ENCODE results near the gene HIVEP3. TPM values are rescaled to one million over a fixed set of nuclear protein-coding genes. Genes with fewer than 3 reads are reported as not detected.

HIVEP3 gene
- total and polyA plus RNA-seq, 2 donors (not counting 1 experiment from before 2014, with no cell fraction given): 2.0 to 5.1 TPM

DNA sequence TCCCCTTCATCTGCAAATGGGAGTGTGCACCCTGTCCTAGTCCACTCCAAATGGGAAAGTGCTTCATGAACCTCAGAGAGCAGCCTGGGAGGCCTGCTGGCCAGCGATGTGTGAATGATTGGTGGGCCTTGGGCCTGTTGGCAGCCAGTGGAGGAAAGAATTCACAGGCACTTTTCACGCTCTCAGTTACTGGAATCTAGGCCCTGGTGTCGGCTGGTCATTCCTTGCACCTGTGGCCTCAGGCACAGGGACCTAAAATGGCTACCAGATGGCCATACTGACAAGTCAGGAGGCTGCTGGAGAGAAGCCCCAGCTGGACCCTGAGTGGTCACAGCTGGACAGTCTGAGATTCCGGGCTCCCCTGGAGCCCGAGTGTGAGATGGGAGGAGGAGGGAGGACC is 415.8 kb downstream of the HIVEP3 start:
- intact Hi-C loops (cut with micrococcal nuclease): no loop called here
- Histone ChIP-seq H3K9ac (ENCODE audit: low read length) (no peak overlapping the region), H2AFZ (ENCODE audit: insufficient read depth, low read depth, low read length, poor library complexity, severe bottlenecking) (no peak overlapping the region), H3K79me2 (ENCODE audit: control insufficient read depth, insufficient read depth, low read length) (no peaks in the 10 kb centered on the region), H4K20me1 (ENCODE audit: control insufficient read depth, insufficient read depth, low read length, poor library complexity, severe bottlenecking) (no peaks in the 10 kb centered on the region), H3K4me2 (replicated peaks; ENCODE audit: low read depth, low read length, poor library complexity, severe bottlenecking) (no peak overlapping the region), H3K27ac (ENCODE audit: low read length in 2 of 2) (no peak overlapping the region), H3K36me3 (replicated peaks in 1 of 2; ENCODE audit: control extremely low read depth in 1 of 2, control insufficient read depth in 1 of 2, extremely low read depth in 1 of 2, insufficient read depth in 2 of 2, low read length in 1 of 2) (no peaks in the 10 kb centered on the region), H3K9me3 (ENCODE audit: control extremely low read depth in 1 of 3, control insufficient read depth in 2 of 3, insufficient read depth in 1 of 3, low read length in 2 of 3) (no peaks in the 10 kb centered on the region), H3K4me3 (ENCODE audit: control extremely low read depth in 1 of 5, extremely low read depth in 1 of 5, insufficient read depth in 1 of 5, low read depth in 2 of 5, low read length in 4 of 5) (no peak overlapping the region), H3K27me3 (replicated peaks in 1 of 4; ENCODE audit: control extremely low read depth in 1 of 4, control insufficient read depth in 3 of 4, insufficient read depth in 4 of 4, low read length in 3 of 4) (no peaks in the 10 kb centered on the region), H3K4me1 (ENCODE audit: control insufficient read depth in 2 of 2, insufficient read depth in 2 of 2, low read length in 2 of 2) (no peaks in the 10 kb centered on the region)
- ATAC-seq (ENCODE audit: low read depth) (no peak), DNase-seq (no peak)
- no peak for TF ChIP-seq EZH2 (IDR thresholded peaks at IDR 0.05; ENCODE audit: borderline replicate concordance, insufficient read depth, low read depth, low read length, poor library complexity, severe bottlenecking)
- TF ChIP-seq, protein P1, sequence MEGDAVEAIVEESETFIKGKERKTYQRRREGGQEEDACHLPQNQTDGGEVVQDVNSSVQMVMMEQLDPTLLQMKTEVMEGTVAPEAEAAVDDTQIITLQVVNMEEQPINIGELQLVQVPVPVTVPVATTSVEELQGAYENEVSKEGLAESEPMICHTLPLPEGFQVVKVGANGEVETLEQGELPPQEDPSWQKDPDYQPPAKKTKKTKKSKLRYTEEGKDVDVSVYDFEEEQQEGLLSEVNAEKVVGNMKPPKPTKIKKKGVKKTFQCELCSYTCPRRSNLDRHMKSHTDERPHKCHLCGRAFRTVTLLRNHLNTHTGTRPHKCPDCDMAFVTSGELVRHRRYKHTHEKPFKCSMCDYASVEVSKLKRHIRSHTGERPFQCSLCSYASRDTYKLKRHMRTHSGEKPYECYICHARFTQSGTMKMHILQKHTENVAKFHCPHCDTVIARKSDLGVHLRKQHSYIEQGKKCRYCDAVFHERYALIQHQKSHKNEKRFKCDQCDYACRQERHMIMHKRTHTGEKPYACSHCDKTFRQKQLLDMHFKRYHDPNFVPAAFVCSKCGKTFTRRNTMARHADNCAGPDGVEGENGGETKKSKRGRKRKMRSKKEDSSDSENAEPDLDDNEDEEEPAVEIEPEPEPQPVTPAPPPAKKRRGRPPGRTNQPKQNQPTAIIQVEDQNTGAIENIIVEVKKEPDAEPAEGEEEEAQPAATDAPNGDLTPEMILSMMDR (IDR thresholded peaks at IDR 0.05): no peak
- no peaks in the 10 kb centered on the region for H3K9me3 Mint-ChIP-seq (ENCODE audit: insufficient read depth)
- CTCF ChIA-PET: no interaction called here
- no peak overlapping the region for H3K4me3 Mint-ChIP-seq
- H3K4me1 Mint-ChIP-seq: peaks cover 3% of the 10 kb centered on the region
- POLR2A ChIA-PET: no interaction called here
- WGBS (ENCODE audit: insufficient coverage): 98% methylated on average over 3 of the region's 5 CpGs
- no peak overlapping the region for H3K27ac Mint-ChIP-seq
- peaks cover 6% of the 10 kb centered on the region for H3K27me3 Mint-ChIP-seq

DNA sequence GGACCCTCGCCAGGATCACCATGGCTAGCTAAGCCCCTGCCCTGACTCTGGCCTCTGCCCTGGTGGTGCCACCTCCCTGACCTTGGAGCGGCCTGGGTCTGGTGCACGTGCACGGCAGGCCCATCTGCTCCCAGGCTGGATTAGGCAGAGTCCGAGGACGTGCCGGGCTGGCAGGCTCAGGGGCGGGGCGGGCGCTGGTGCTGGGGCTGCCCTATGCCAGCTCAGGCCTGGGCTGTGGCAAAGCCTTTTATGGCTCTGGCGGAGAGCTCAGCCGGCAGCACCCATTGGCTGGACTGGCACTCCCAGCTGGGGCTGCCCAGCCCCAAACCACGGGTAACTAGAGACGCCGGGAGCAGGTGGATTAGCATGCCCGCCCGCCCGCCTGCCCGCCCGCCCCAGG is 417.1 kb downstream of the HIVEP3 start:
- no peak for ATAC-seq (ENCODE audit: low read depth)
- Histone ChIP-seq H3K4me1 (ENCODE audit: control insufficient read depth in 2 of 2, insufficient read depth in 2 of 2, low read length in 2 of 2) (no peaks in the 10 kb centered on the region), H3K27me3 (replicated peaks in 1 of 4; ENCODE audit: control extremely low read depth in 1 of 4, control insufficient read depth in 3 of 4, insufficient read depth in 4 of 4, low read length in 3 of 4) (peaks cover 0 to 3% (median under 1%) of the 10 kb centered on the region in 4 experiments), H2AFZ (ENCODE audit: insufficient read depth, low read depth, low read length, poor library complexity, severe bottlenecking) (no peak overlapping the region), H4K20me1 (ENCODE audit: control insufficient read depth, insufficient read depth, low read length, poor library complexity, severe bottlenecking) (no peaks in the 10 kb centered on the region), H3K36me3 (replicated peaks in 1 of 2; ENCODE audit: control extremely low read depth in 1 of 2, control insufficient read depth in 1 of 2, extremely low read depth in 1 of 2, insufficient read depth in 2 of 2, low read length in 1 of 2) (no peaks in the 10 kb centered on the region), H3K4me2 (replicated peaks; ENCODE audit: low read depth, low read length, poor library complexity, severe bottlenecking) (no peak overlapping the region), H3K9me3 (ENCODE audit: control extremely low read depth in 1 of 3, control insufficient read depth in 2 of 3, insufficient read depth in 1 of 3, low read length in 2 of 3) (no peaks in the 10 kb centered on the region), H3K79me2 (ENCODE audit: control insufficient read depth, insufficient read depth, low read length) (no peaks in the 10 kb centered on the region), H3K4me3 (ENCODE audit: control extremely low read depth in 1 of 5, extremely low read depth in 1 of 5, insufficient read depth in 1 of 5, low read depth in 2 of 5, low read length in 4 of 5) (no peak overlapping the region), H3K9ac (ENCODE audit: low read length) (no peak overlapping the region), H3K27ac (ENCODE audit: low read length in 2 of 2) (no peak overlapping the region)
- Mint-ChIP-seq H3K27ac (no peak overlapping the region), H3K4me1 (peaks cover 3% of the 10 kb centered on the region), H3K27me3 (peaks cover 11% of the 10 kb centered on the region), H3K4me3 (no peak overlapping the region), H3K9me3 (ENCODE audit: insufficient read depth) (no peaks in the 10 kb centered on the region)
- WGBS (ENCODE audit: insufficient coverage): 89% methylated on average over 19 of the region's 20 CpGs
- no peak for DNase-seq
- intact Hi-C loops (cut with micrococcal nuclease): no loop called here
- TF ChIP-seq, protein P1 (IDR thresholded peaks at IDR 0.05): no peak
- TF ChIP-seq EZH2 (IDR thresholded peaks at IDR 0.05; ENCODE audit: borderline replicate concordance, insufficient read depth, low read depth, low read length, poor library complexity, severe bottlenecking): no peak
- POLR2A ChIA-PET: no interaction called here
- CTCF ChIA-PET: interaction anchor here (1.2 kb wide), 1 partner anchor 14 kb away, joined by 3 read pairs; no protein-coding TSS in a partner anchor
